Neuronal stem cell (in vitro differentiated cells): ENCODE measurements around the gene UGT1A4.

ENCODE experiments used
- DNase-seq: peaks from one replicate; pipeline ENCODE4 v3.0.0-alpha.2; 2013; ENCODE audit warnings: low spot score
- H2AFZ ChIP-seq: one replicate; pipeline ENCODE4 v1.6.1; 2013; ENCODE audit warnings: mild to moderate bottlenecking, low read length, inconsistent platforms
- H2AK5ac ChIP-seq: 2 replicates; pipeline ENCODE4 v1.6.1; 2013; ENCODE audit warnings: low read depth, mild to moderate bottlenecking, inconsistent platforms, low read length, moderate library complexity, mixed read lengths
- H2BK120ac ChIP-seq: 2 replicates; pipeline ENCODE4 v1.6.1; 2013; ENCODE audit warnings: low read depth, mild to moderate bottlenecking, inconsistent platforms, low read length, moderate library complexity, mixed read lengths
- H2BK12ac ChIP-seq: one replicate; pipeline ENCODE4 v1.6.1; 2013; ENCODE audit warnings: low read length, inconsistent platforms
- H2BK15ac ChIP-seq: 2 replicates; pipeline ENCODE4 v1.6.1; 2013; ENCODE audit warnings: mild to moderate bottlenecking, low read length, inconsistent platforms, mixed read lengths
- H2BK5ac ChIP-seq: one replicate; pipeline ENCODE4 v1.6.1; 2013; ENCODE audit warnings: inconsistent platforms, mild to moderate bottlenecking, low read length, moderate library complexity
- H3K14ac ChIP-seq: one replicate; pipeline ENCODE4 v1.6.1; 2013; ENCODE audit warnings: low read length, inconsistent platforms
- H3K18ac ChIP-seq: 2 replicates; pipeline ENCODE4 v1.6.1; 2013; ENCODE audit warnings: low read length, inconsistent platforms
- H3K23ac ChIP-seq: 2 replicates; pipeline ENCODE4 v1.6.1; 2013; ENCODE audit warnings: low read depth, mild to moderate bottlenecking, mixed read lengths, low read length, inconsistent platforms; ENCODE audit not compliant: poor library complexity
- H3K27ac ChIP-seq: replicated peaks from 3 replicates; pipeline ENCODE4 v1.5.1; 2013; ENCODE audit warnings: low read length, inconsistent platforms
- H3K27me3 ChIP-seq, 3 experiments: 2 replicates each; pipeline ENCODE4 v1.6.1; 2013; ENCODE audit warnings: low read length in 3 of 3, mild to moderate bottlenecking in 2 of 3, inconsistent platforms in 1 of 3, low read depth in 1 of 3, mixed read lengths in 1 of 3, moderate library complexity in 1 of 3; ENCODE audit not compliant: control insufficient read depth in 3 of 3, insufficient read depth in 3 of 3
- H3K36me3 ChIP-seq, 2 donors: replicated peaks in 1 of 2; 2 replicates each; pipeline ENCODE4 v1.6.1; 2013; ENCODE audit warnings: low read length in 2 of 2; ENCODE audit not compliant: control insufficient read depth in 2 of 2, insufficient read depth in 2 of 2
- H3K4ac ChIP-seq: 2 replicates; pipeline ENCODE4 v1.6.1; 2013; ENCODE audit warnings: inconsistent platforms, mild to moderate bottlenecking, low read length, moderate library complexity
- H3K4me1 ChIP-seq, 2 donors: 1 replicate in 1 of 2; 2 replicates in 1 of 2; pipeline ENCODE4 v1.6.1; 2013; ENCODE audit warnings: low read length in 2 of 2, low read depth in 1 of 2; ENCODE audit not compliant: control insufficient read depth in 2 of 2, insufficient read depth in 1 of 2
- H3K4me2 ChIP-seq: one replicate; pipeline ENCODE4 v1.6.1; 2013; ENCODE audit warnings: mild to moderate bottlenecking, low read length, inconsistent platforms; ENCODE audit not compliant: insufficient read depth, poor library complexity, severe bottlenecking
- H3K4me3 ChIP-seq, 2 donors: 2 replicates each; pipeline ENCODE4 v1.5.1; 2013; ENCODE audit warnings: low read length in 2 of 2, mild to moderate bottlenecking in 2 of 2, inconsistent platforms in 1 of 2, moderate library complexity in 1 of 2
- H3K79me1 ChIP-seq: one replicate; pipeline ENCODE4 v1.6.1; 2013; ENCODE audit warnings: low read depth, mild to moderate bottlenecking, inconsistent platforms, low read length, moderate library complexity
- H3K9ac ChIP-seq: one replicate; pipeline ENCODE4 v1.6.1; 2013; ENCODE audit warnings: mild to moderate bottlenecking, low read depth, low read length, inconsistent platforms; ENCODE audit not compliant: poor library complexity
- H3K9me3 ChIP-seq, 2 donors: replicated peaks in 1 of 2; 2 replicates each; pipeline versions ENCODE3 to v1.6.1; 2013; ENCODE audit warnings: low read length in 2 of 2, mild to moderate bottlenecking in 2 of 2, inconsistent platforms in 1 of 2, low read depth in 1 of 2, mixed read lengths in 1 of 2, moderate library complexity in 1 of 2; ENCODE audit not compliant: control insufficient read depth in 2 of 2, insufficient read depth in 1 of 2
- H4K8ac ChIP-seq: one replicate; pipeline ENCODE4 v1.6.1; 2013; ENCODE audit warnings: low read depth, mild to moderate bottlenecking, inconsistent platforms, low read length, moderate library complexity
- H4K91ac ChIP-seq: one replicate; pipeline ENCODE4 v1.6.1; 2013; ENCODE audit warnings: low read length, low read depth, mild to moderate bottlenecking, inconsistent platforms; ENCODE audit not compliant: poor library complexity
- WGBS, 2 donors: extraction: QIAGEN DNeasy Blood & Tissue Kit; methylation state at CpG; one replicate each; pipeline ENCODE4 v1.1.7; 2013; ENCODE audit warnings: missing lambda C conversion rate in 2 of 2, mixed read lengths in 1 of 2; ENCODE audit not compliant: insufficient read length in 2 of 2, insufficient replicate concordance in 1 of 2; ENCODE audit errors: extremely low coverage in 2 of 2; 5-methylcytosine and 5-hydroxymethylcytosine counted together

UGT1A4 gene

DNA sequence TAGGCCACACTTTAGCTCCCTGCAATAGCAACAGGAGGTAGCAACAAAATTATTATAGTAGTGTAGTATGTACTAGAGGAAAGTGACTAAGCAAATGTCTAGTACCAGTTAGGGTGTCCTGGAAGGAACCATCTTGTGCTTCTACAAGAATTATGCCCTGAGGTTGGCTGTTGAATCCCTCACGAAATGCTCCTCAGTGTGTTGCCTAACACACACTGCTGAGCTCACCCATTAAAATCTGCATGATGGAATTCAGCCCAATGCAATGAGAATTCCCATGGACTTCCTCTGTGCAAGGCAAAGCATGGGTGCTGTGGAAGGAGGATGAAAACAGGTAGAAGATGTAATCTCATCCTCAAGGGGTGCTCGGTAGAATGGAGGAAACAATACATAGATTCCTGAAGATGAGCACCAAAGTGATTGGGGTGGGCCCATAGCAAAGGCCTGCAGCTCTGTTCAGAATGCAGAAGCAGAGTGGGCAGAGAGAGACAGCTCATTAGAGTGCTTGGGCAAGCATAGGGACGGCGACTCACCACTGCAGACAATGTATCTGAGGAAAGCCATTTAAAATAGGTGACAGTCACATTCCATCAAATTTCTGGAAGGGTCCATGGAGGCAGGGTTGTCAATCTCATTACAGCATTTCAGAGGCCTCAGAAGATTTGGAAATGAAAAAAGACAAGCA, 38.0 kb upstream of the UGT1A4 start:
- no peak overlapping the region for H2BK12ac ChIP-seq
- no CpG with 5 or more reads among the region's 4 CpGs for WGBS, 2 donors
- H2AFZ ChIP-seq: no peak overlapping the region
- no peak overlapping the region for H2AK5ac ChIP-seq
- H3K4me2 ChIP-seq: no peak overlapping the region
- no peaks in the 10 kb centered on the region for H3K9me3 ChIP-seq
- H3K4ac ChIP-seq: no peak overlapping the region
- no peak overlapping the region for H2BK5ac ChIP-seq
- H3K14ac ChIP-seq: no peak overlapping the region
- H3K36me3 ChIP-seq: no peaks in the 10 kb centered on the region
- H3K4me1 ChIP-seq: no peaks in the 10 kb centered on the region
- H2BK15ac ChIP-seq: no peak overlapping the region
- no peak overlapping the region for H3K18ac ChIP-seq
- no peaks in the 10 kb centered on the region for H3K79me1 ChIP-seq
- no peaks in the 10 kb centered on the region for H3K27me3 ChIP-seq
- H4K91ac ChIP-seq: no peak overlapping the region
- H3K9ac ChIP-seq: no peak overlapping the region
- H2BK120ac ChIP-seq: no peak overlapping the region
- H3K27ac ChIP-seq: no peak overlapping the region
- no peak overlapping the region for H3K23ac ChIP-seq
- no peak for DNase-seq
- no peak overlapping the region for H3K4me3 ChIP-seq
- H4K8ac ChIP-seq: no peak overlapping the region

DNA sequence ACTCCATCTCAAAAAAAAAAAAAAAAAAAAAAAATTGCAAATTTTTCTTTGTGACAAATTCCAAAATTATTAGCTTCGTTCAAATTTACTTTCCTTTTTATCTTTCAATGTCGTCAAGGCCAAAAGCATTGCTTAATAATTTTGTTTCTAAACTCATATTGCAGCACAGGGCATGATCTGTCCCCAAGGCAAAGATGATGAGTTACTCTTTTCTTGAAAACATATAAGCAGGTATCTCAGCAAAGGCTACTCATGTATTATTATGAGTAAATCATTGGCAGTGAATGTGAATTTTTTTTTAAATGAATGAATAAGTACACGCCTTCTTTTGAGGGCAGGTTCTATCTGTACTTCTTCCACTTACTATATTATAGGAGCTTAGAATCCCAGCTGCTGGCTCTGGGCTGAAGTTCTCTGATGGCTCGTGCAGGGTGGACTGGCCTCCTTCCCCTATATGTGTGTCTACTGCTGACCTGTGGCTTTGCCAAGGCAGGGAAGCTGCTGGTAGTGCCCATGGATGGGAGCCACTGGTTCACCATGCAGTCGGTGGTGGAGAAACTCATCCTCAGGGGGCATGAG, 36.9 kb upstream of the UGT1A4 start, which contains the start of gene UGT1A7:
Gene UGT1A7, plus strand, starts transcription at position 381 of the 579 bp plus-strand sequence. Its CDS starts 37 bp downstream, at position 418.
- Histone ChIP-seq H2BK120ac (no peak within 1 kb of the TSS), H4K91ac (no peak within 1 kb of the TSS), H3K27me3 (no peaks in the 10 kb centered on the region), H2AK5ac (no peak within 1 kb of the TSS), H3K23ac (no peak within 1 kb of the TSS), H3K4me2 (no peak within 1 kb of the TSS), H4K8ac (no peak within 1 kb of the TSS), H2BK15ac (no peak within 1 kb of the TSS), H3K4me3 (no peak within 1 kb of the TSS), H3K4me1 (no peaks in the 10 kb centered on the region), H3K36me3 (no peaks in the 10 kb centered on the region), H2BK12ac (no peak within 1 kb of the TSS), H3K9me3 (no peaks in the 10 kb centered on the region), H3K9ac (no peak within 1 kb of the TSS), H3K4ac (no peak within 1 kb of the TSS), H3K79me1 (no peaks in the 10 kb centered on the region), H3K27ac (no peak within 1 kb of the TSS), H3K14ac (no peak within 1 kb of the TSS), H2AFZ (no peak within 1 kb of the TSS), H2BK5ac (no peak within 1 kb of the TSS), H3K18ac (no peak within 1 kb of the TSS)
- DNase-seq: no peak
- whole genome bisulfite sequencing, 2 donors: 100% methylated on average over 1 of the region's 5 CpGs; no CpG with 5 or more reads in 1 of the 2 donors

DNA sequence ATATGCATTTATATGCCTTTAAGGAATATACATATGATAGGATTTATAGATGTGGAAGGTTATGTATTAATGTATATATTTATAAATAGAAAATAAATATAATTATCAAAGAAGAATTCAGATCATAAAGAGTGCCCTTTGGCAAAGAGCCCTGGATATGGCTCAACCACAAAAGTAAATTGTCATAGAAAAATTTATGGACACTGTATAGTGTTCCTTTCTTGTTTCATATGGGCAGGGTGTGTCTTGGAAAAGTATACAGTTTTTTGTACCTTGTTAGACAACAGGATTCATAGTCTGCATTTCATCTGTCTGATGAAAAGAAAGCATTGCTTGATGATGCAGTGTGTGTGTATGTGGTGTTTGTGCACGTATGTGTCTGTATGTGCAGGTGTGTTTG, 33.9 kb upstream of the UGT1A4 start:
- no peak overlapping the region for H3K18ac ChIP-seq
- H3K4me2 ChIP-seq: no peak overlapping the region
- no CpG with 5 or more reads among the region's 1 CpG for WGBS, 2 donors
- no peak for DNase-seq
- no peaks in the 10 kb centered on the region for H3K9me3 ChIP-seq
- H2AFZ ChIP-seq: no peak overlapping the region
- no peak overlapping the region for H3K27ac ChIP-seq
- no peak overlapping the region for H2AK5ac ChIP-seq
- no peak overlapping the region for H3K4me3 ChIP-seq
- H3K14ac ChIP-seq: no peak overlapping the region
- H3K23ac ChIP-seq: no peak overlapping the region
- no peaks in the 10 kb centered on the region for H3K27me3 ChIP-seq
- H3K9ac ChIP-seq: no peak overlapping the region
- no peak overlapping the region for H2BK12ac ChIP-seq
- no peak overlapping the region for H2BK15ac ChIP-seq
- H3K4ac ChIP-seq: no peak overlapping the region
- H4K91ac ChIP-seq: no peak overlapping the region
- H4K8ac ChIP-seq: no peak overlapping the region
- H2BK120ac ChIP-seq: no peak overlapping the region
- no peaks in the 10 kb centered on the region for H3K4me1 ChIP-seq
- no peak overlapping the region for H2BK5ac ChIP-seq
- no peaks in the 10 kb centered on the region for H3K79me1 ChIP-seq
- H3K36me3 ChIP-seq: no peaks in the 10 kb centered on the region

DNA sequence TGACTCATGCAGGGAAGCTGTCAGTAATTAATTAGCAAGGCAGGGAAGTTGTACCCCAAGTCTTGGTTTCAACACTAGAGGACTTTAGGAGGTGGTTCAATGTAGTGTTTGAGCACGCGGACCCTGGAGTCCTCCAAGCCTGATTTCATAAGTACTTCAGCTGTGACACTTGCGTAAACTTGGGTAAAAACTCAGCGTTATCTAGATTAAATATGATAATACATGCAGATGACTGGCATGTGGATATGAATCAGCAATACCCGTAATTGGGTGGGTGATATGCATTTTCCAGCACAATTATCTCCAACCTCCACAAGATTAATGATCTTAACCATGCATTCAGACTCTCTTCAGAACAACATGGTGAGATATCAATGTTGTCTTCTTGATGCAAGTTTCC, 31.6 kb upstream of the UGT1A4 start:
- Histone ChIP-seq H2AK5ac (no peak overlapping the region), H2BK5ac (no peak overlapping the region), H3K23ac (no peak overlapping the region), H3K36me3 (no peaks in the 10 kb centered on the region), H2BK120ac (no peak overlapping the region), H2AFZ (no peak overlapping the region), H3K27me3 (no peaks in the 10 kb centered on the region), H3K9me3 (no peaks in the 10 kb centered on the region), H3K4me3 (no peak overlapping the region), H4K8ac (no peak overlapping the region), H3K9ac (no peak overlapping the region), H3K4me2 (no peak overlapping the region), H3K18ac (no peak overlapping the region), H4K91ac (no peak overlapping the region), H2BK12ac (no peak overlapping the region), H2BK15ac (no peak overlapping the region), H3K4ac (no peak overlapping the region), H3K14ac (no peak overlapping the region), H3K27ac (no peak overlapping the region), H3K4me1 (no peaks in the 10 kb centered on the region), H3K79me1 (no peaks in the 10 kb centered on the region)
- DNase-seq: no peak
- no CpG with 5 or more reads among the region's 5 CpGs for WGBS, 2 donors
